Measurements from ENCODE around the gene SEPTIN1. TPM values are rescaled to one million over a fixed set of nuclear protein-coding genes. Genes with fewer than 3 reads are reported as not detected.

SEPTIN1 gene
- total and polyA plus RNA-seq, 2 of the 13 experiments (the other 11 are each of a cell fraction or from before 2014, with no cell fraction given) = 0.18 to 0.67 TPM

DNA sequence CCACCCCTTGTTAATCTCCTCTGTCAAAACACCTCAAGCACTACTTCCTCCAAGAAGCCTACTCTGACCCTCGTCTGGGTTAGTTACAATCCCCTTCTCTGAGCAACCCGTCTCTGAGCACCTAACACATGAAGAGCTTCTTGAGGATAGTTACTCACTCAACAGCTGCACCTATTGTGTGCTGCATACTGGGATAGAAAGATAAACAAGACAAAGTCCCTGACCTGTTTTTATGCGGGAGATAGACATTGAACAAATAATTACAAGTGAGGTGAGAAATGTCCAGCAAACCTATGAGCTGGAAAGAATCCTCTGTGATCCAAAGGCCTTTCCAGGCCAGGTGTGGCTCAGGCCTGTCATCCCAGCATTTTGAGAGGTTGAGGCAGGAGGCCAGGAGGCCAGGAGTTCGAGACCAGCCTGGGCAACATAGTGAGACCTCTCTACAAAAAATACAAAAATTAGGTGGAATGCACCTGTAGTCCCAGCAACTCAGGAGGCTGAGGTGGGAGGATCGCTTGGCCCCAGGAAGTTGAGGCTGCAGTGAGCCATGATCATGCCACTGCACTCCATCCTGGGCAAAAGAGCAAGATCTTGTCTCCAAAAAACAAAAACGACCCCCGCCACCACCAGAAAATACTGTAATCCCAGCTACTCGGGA, 19.5 kb upstream of the SEPTIN1 start (continued):
- no peak for TF ChIP-seq ZBTB33 (CRISPR knock-in tag; IDR thresholded peaks at IDR 0.05)
- peak; percentile 47; the same call in 1 of the 2 replicates for TF ChIP-seq ATF1 (CRISPR knock-in tag; IDR thresholded peaks at IDR 0.05)
- no peak for TF ChIP-seq ZBTB10 (CRISPR knock-in tag; IDR thresholded peaks at IDR 0.05; ENCODE audit: borderline replicate concordance)
- no peak for TF ChIP-seq MATR3 (CRISPR knock-in tag; IDR thresholded peaks at IDR 0.05)
- TF ChIP-seq PHF20 (CRISPR knock-in tag; IDR thresholded peaks at IDR 0.05) = peak; percentile 45; the same call in 1 of the 2 replicates
- TF ChIP-seq, protein P1, sequence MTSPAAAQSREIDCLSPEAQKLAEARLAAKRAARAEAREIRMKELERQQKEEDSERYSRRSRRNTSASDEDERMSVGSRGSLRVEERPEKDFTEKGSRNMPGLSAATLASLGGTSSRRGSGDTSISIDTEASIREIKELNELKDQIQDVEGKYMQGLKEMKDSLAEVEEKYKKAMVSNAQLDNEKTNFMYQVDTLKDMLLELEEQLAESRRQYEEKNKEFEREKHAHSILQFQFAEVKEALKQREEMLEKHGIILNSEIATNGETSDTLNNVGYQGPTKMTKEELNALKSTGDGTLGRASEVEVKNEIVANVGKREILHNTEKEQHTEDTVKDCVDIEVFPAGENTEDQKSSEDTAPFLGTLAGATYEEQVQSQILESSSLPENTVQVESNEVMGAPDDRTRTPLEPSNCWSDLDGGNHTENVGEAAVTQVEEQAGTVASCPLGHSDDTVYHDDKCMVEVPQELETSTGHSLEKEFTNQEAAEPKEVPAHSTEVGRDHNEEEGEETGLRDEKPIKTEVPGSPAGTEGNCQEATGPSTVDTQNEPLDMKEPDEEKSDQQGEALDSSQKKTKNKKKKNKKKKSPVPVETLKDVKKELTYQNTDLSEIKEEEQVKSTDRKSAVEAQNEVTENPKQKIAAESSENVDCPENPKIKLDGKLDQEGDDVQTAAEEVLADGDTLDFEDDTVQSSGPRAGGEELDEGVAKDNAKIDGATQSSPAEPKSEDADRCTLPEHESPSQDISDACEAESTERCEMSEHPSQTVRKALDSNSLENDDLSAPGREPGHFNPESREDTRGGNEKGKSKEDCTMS (CRISPR knock-in tag; conservative IDR thresholded peaks at IDR 0.05) = no peak
- TF ChIP-seq, protein P2, sequence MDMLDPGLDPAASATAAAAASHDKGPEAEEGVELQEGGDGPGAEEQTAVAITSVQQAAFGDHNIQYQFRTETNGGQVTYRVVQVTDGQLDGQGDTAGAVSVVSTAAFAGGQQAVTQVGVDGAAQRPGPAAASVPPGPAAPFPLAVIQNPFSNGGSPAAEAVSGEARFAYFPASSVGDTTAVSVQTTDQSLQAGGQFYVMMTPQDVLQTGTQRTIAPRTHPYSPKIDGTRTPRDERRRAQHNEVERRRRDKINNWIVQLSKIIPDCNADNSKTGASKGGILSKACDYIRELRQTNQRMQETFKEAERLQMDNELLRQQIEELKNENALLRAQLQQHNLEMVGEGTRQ (IDR thresholded peaks at IDR 0.05; ENCODE audit: low read depth, low read length) = no peak
- TF ChIP-seq, protein P2 (CRISPR knock-in tag; IDR thresholded peaks at IDR 0.05; ENCODE audit: borderline replicate concordance) = no peak; the same call in 1 of the 2 replicates
- peak; percentile 75; the same call in 1 of the 2 replicates for TF ChIP-seq ZBTB25 (CRISPR knock-in tag; IDR thresholded peaks at IDR 0.05)
- TF ChIP-seq ZNF83 (CRISPR knock-in tag; IDR thresholded peaks at IDR 0.05; ENCODE audit: borderline replicate concordance) = no peak
- TF ChIP-seq, protein P3, sequence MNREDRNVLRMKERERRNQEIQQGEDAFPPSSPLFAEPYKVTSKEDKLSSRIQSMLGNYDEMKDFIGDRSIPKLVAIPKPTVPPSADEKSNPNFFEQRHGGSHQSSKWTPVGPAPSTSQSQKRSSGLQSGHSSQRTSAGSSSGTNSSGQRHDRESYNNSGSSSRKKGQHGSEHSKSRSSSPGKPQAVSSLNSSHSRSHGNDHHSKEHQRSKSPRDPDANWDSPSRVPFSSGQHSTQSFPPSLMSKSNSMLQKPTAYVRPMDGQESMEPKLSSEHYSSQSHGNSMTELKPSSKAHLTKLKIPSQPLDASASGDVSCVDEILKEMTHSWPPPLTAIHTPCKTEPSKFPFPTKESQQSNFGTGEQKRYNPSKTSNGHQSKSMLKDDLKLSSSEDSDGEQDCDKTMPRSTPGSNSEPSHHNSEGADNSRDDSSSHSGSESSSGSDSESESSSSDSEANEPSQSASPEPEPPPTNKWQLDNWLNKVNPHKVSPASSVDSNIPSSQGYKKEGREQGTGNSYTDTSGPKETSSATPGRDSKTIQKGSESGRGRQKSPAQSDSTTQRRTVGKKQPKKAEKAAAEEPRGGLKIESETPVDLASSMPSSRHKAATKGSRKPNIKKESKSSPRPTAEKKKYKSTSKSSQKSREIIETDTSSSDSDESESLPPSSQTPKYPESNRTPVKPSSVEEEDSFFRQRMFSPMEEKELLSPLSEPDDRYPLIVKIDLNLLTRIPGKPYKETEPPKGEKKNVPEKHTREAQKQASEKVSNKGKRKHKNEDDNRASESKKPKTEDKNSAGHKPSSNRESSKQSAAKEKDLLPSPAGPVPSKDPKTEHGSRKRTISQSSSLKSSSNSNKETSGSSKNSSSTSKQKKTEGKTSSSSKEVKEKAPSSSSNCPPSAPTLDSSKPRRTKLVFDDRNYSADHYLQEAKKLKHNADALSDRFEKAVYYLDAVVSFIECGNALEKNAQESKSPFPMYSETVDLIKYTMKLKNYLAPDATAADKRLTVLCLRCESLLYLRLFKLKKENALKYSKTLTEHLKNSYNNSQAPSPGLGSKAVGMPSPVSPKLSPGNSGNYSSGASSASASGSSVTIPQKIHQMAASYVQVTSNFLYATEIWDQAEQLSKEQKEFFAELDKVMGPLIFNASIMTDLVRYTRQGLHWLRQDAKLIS (CRISPR knock-in tag; IDR thresholded peaks at IDR 0.05) = no peak
- no peak for TF ChIP-seq EED (CRISPR knock-in tag; IDR thresholded peaks at IDR 0.05)
- no peak for TF ChIP-seq ZNF841 (CRISPR knock-in tag; IDR thresholded peaks at IDR 0.05; ENCODE audit: borderline replicate concordance)
- TF ChIP-seq GTF3A (CRISPR knock-in tag; conservative IDR thresholded peaks at IDR 0.05) = no peak
